Globus pallidus (tissue), 1 donor: ENCODE measurements around the gene CYB561A3.

Experiments used
- DNase-seq: peaks from one replicate; pipeline ENCODE4 v3.0.0-alpha.2; 2015; ENCODE audit warnings: low spot score

The CYB561A3 gene

GRCh38 chr11:61325649-61326414 is 35.9 kb downstream of the CYB561A3 start:
- no peak for DNase-seq

DNA sequence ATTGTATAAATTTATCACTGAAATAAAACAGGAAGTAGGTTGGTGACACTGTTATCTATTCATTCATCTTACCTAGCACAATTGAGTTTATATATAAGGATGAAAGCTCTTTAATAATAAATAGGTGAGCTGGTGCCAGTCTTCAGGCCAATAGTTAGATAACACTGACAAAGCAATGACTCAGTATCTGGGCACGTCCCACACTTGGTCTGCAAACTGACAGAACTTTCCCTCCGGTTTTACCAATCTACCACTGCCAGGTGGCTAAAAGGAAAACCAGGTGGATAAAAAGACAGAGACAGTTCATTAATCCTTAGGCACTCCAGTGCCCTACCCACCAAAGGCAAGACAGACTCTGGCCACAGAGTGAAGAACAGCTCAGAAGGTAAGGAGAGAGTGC is 46.4 kb downstream of the CYB561A3 start:
- DNase-seq, result no peak

DNA sequence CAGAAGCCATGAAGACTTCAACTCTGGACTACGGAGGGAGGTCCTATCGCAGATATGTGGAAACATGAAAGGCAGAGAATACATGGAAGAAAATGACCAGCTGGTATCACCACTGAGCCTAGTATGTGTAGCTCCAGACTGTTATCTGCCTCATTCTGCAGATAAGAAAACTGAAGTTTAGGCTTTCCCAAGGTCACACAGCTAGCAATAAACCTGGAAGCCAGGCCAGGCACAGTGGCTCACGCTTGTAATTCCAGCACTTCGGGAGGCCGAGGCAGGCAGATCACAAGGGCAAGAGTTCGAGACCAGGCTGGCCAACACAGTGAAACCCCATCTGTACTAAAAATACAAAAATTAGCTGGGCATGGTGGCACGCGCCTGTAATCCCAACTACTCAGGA is 50.9 kb downstream of the CYB561A3 start:
- no peak for DNase-seq

DNA sequence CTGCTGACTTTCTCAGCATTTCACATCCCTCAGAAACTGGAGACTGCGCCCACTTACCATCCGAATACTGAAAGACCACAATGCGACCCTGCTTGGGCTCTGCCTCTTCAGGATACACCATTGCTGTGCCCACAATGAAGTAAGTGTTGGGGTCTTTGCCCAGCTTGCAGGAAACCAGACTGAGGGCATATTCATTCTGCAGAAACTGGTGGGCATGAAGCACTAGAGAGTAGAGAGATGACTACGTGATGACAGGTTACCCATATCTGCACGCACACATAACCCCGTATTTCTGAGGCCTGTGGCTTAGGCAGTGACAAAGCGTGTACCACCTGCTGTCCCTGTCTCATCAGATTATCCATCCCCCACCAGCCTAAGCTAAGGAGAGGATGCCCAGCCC is 51.9 kb downstream of the CYB561A3 start:
- no peak for DNase-seq

- no peak for DNase-seq
These were observed 52.5 kb downstream of the CYB561A3 start for GRCh38 chr11:61309141-61309540.

- no peak for DNase-seq
These were observed 54.3 kb downstream of the CYB561A3 start for GRCh38 chr11:61307354-61307753.

GRCh38 chr11:61306221-61306620 is 55.5 kb downstream of the CYB561A3 start:
- no peak for DNase-seq

DNA sequence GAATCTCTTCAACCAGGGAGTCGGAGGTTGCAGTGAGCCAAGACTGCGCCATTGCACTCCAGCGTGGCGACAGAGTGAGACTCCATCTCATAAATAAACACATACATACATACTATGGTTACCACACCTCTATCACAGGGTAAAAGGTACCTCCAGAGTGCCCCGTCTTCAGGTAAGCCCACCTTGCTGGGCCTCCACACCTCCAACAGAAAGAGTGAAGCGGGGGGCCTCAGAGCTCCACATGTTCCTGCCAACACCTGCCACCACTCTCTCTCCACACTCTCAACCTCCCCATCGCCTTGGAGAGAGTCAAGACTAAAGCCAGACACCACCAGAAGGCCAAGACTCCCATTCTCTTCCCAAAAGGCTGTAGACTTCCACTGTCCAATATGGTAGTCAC is 56.3 kb downstream of the CYB561A3 start:
- no peak for DNase-seq

- DNase-seq, result no peak
These were observed 58.0 kb downstream of the CYB561A3 start for GRCh38 chr11:61303725-61304124.

DNA sequence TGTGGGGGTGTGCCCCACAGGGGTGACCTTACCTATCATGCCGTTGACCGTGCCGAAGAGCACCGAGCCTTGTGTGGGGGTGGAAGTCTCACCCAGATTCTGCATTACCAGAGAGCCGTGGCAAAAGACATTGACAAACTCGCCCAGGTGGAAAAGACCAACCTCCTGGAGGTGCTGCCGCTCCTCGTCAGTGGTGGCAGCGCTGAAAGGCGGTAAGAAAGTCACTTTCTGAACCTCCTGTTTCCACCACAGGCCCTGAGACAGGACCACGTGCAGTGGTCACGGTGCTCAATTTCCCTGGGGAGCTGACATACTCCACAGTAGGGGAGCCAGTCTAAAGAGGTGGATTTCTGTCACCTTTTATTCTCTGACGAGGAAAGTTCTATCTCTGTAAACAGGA is 59.1 kb downstream of the CYB561A3 start:
- DNase-seq, result no peak
